ENCODE results near the gene CSH2.
"Not testable (repeated sequence)": the region's sequence is repeated elsewhere in the genome, so short reads cannot be mapped to it uniquely, and the experiment has no call there.

GRCh38 chr17:63882626-63883126 is 9.2 kb upstream of the CSH2 start:
- TF ChIP-seq POLR2A (IDR thresholded peaks at IDR 0.05; ENCODE audit: extremely low read depth, insufficient read length); MYC (IDR thresholded peaks at IDR 0.05; ENCODE audit: low read depth, low read length): not testable (repeated sequence)
- TF ChIP-seq, protein P1, sequence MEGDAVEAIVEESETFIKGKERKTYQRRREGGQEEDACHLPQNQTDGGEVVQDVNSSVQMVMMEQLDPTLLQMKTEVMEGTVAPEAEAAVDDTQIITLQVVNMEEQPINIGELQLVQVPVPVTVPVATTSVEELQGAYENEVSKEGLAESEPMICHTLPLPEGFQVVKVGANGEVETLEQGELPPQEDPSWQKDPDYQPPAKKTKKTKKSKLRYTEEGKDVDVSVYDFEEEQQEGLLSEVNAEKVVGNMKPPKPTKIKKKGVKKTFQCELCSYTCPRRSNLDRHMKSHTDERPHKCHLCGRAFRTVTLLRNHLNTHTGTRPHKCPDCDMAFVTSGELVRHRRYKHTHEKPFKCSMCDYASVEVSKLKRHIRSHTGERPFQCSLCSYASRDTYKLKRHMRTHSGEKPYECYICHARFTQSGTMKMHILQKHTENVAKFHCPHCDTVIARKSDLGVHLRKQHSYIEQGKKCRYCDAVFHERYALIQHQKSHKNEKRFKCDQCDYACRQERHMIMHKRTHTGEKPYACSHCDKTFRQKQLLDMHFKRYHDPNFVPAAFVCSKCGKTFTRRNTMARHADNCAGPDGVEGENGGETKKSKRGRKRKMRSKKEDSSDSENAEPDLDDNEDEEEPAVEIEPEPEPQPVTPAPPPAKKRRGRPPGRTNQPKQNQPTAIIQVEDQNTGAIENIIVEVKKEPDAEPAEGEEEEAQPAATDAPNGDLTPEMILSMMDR (IDR thresholded peaks at IDR 0.05; ENCODE audit: low read depth, low read length), result not testable (repeated sequence)

Data from NB4 (cell line).